ENCODE measurements around the gene CRYZL1.

Gene CRYZL1

GRCh38 chr21:33685613-33686197, 44.2 kb upstream of the CRYZL1 start:
- no peak for DNase-seq
- H3K4me3 ChIP-seq (ENCODE audit: low read depth, low read length): no peak overlapping the region

GRCh38 chr21:33684923-33685560, 43.5 kb upstream of the CRYZL1 start:
- Histone ChIP-seq H3K27me3 (ENCODE audit: insufficient read depth, low read depth, severe bottlenecking) (no peaks in the 10 kb centered on the region), H3K9me3 (ENCODE audit: severe bottlenecking) (no peaks in the 10 kb centered on the region), H3K27ac (no peak overlapping the region), H3K4me3 (ENCODE audit: low read depth, low read length) (no peak overlapping the region), H3K36me3 (no peaks in the 10 kb centered on the region)
- TF ChIP-seq CTCF (IDR thresholded peaks at IDR 0.05; ENCODE audit: low read depth, low read length): no peak
- no peak for DNase-seq

More at GRCh38 chr21:33685613-33686197, 44.2 kb upstream of the CRYZL1 start:
- no peak for TF ChIP-seq CTCF (IDR thresholded peaks at IDR 0.05; ENCODE audit: low read depth, low read length)
- Histone ChIP-seq H3K9me3 (ENCODE audit: severe bottlenecking) (no peaks in the 10 kb centered on the region), H3K27me3 (ENCODE audit: insufficient read depth, low read depth, severe bottlenecking) (no peaks in the 10 kb centered on the region), H3K36me3 (no peaks in the 10 kb centered on the region), H3K27ac (no peak overlapping the region)

GRCh38 chr21:33684068-33684467, 42.5 kb upstream of the CRYZL1 start:
- no peak for DNase-seq
- TF ChIP-seq CTCF (IDR thresholded peaks at IDR 0.05; ENCODE audit: low read depth, low read length): no peak
- no peaks in the 10 kb centered on the region for H3K9me3 ChIP-seq (ENCODE audit: severe bottlenecking)
- H3K27ac ChIP-seq: no peak overlapping the region
- no peaks in the 10 kb centered on the region for H3K27me3 ChIP-seq (ENCODE audit: insufficient read depth, low read depth, severe bottlenecking)
- no peak overlapping the region for H3K4me3 ChIP-seq (ENCODE audit: low read depth, low read length)
- no peaks in the 10 kb centered on the region for H3K36me3 ChIP-seq

GRCh38 chr21:33682992-33683627, 41.6 kb upstream of the CRYZL1 start:
- no peaks in the 10 kb centered on the region for H3K36me3 ChIP-seq
- H3K9me3 ChIP-seq (ENCODE audit: severe bottlenecking): no peaks in the 10 kb centered on the region
- H3K27ac ChIP-seq: no peak overlapping the region
- H3K27me3 ChIP-seq (ENCODE audit: insufficient read depth, low read depth, severe bottlenecking): no peaks in the 10 kb centered on the region
- TF ChIP-seq CTCF (IDR thresholded peaks at IDR 0.05; ENCODE audit: low read depth, low read length): no peak
- DNase-seq: no peak
- H3K4me3 ChIP-seq (ENCODE audit: low read depth, low read length): no peak overlapping the region

- H3K4me3 ChIP-seq (ENCODE audit: low read depth, low read length): no peak overlapping the region
- H3K36me3 ChIP-seq: no peaks in the 10 kb centered on the region
- no peaks in the 10 kb centered on the region for H3K9me3 ChIP-seq (ENCODE audit: severe bottlenecking)
- no peak overlapping the region for H3K27ac ChIP-seq
- TF ChIP-seq CTCF (IDR thresholded peaks at IDR 0.05; ENCODE audit: low read depth, low read length): no peak
- H3K27me3 ChIP-seq (ENCODE audit: insufficient read depth, low read depth, severe bottlenecking): no peaks in the 10 kb centered on the region
- DNase-seq: no peak
Measured at GRCh38 chr21:33680870-33681269, 39.3 kb upstream of the CRYZL1 start.
